D721Med (cell line): ENCODE data around the gene RNF220.

Experiments
- DNase-seq: peaks from one replicate; pipeline ENCODE4 v3.0.0; 2011; ENCODE audit warnings: low spot score; ENCODE audit not compliant: insufficient read length
- FAIRE-seq: peaks from 2 replicates; lab custom pipeline; 2011; peaks lifted over from hg19 to GRCh38; lab: Jason Lieb, UNC
- TF ChIP-seq, protein P1 (sequence below): IDR thresholded peaks from 2 replicates; pipeline ENCODE4 v1.5.1; 2012; ENCODE audit warnings: mild to moderate bottlenecking, control low read depth; ENCODE audit not compliant: insufficient read depth; ENCODE audit errors: missing control alignments

The RNF220 gene

DNA sequence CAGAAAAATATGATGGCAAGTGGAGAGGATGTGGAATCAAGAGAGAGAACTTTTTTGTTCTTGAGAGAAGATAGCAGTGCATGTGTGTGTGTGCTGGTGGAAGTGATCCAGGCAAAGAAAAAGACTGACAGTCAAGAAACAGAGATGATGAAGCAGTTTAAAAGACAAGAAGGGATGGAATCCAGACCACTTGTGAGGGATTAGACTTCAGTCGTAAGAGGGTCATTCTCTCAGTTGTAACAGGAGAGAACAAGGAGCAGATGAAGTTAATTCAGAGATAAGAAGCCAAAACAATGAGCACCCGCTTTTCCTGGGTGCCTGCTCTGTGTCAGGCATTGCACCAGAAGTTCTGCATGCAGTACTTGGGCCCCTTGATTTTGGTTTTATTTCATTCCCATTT is 76.6 kb downstream of the RNF220 start:
- no peak for FAIRE-seq
- DNase-seq: no peak
- TF ChIP-seq, protein P1, sequence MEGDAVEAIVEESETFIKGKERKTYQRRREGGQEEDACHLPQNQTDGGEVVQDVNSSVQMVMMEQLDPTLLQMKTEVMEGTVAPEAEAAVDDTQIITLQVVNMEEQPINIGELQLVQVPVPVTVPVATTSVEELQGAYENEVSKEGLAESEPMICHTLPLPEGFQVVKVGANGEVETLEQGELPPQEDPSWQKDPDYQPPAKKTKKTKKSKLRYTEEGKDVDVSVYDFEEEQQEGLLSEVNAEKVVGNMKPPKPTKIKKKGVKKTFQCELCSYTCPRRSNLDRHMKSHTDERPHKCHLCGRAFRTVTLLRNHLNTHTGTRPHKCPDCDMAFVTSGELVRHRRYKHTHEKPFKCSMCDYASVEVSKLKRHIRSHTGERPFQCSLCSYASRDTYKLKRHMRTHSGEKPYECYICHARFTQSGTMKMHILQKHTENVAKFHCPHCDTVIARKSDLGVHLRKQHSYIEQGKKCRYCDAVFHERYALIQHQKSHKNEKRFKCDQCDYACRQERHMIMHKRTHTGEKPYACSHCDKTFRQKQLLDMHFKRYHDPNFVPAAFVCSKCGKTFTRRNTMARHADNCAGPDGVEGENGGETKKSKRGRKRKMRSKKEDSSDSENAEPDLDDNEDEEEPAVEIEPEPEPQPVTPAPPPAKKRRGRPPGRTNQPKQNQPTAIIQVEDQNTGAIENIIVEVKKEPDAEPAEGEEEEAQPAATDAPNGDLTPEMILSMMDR: no peak

DNA sequence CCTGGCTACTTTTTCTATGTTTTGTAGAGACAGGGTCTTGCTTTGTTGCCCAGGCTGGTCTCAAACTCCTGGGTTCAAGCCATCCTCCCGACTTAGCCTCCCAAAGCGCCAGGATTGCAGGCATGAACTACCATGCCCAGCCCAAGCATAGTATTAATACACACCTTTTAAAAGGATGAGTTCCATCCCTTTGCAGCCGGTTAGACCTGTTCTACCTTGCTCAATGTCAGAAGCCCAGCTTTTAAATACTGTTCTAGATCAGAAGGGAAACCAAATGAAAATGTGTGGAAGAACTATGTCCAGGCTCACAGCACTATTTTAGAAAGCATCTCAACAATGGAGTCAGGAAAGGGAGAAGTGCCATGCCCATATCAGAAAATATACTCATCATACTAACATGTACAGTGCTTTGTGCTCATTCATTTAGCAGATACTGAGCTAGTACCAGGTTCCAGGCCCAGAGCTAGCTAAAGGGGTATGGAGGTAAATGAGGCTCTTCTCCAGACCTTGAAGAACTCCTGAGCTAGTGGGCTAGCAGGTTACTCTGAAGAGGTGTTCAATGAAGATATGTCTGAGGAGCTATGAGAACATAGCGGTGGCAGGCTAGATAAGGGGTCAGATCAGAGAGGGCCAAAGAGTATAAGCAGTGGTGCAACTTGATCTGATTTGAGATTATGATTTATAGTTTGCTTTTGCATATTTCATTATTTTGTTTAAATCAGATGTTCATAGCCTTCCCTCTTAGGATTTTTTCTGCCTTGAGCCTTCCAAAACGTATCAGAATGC is 78.2 kb downstream of the RNF220 start:
- DNase-seq (no peak), FAIRE-seq (no peak)
- TF ChIP-seq, protein P1: no peak

DNA sequence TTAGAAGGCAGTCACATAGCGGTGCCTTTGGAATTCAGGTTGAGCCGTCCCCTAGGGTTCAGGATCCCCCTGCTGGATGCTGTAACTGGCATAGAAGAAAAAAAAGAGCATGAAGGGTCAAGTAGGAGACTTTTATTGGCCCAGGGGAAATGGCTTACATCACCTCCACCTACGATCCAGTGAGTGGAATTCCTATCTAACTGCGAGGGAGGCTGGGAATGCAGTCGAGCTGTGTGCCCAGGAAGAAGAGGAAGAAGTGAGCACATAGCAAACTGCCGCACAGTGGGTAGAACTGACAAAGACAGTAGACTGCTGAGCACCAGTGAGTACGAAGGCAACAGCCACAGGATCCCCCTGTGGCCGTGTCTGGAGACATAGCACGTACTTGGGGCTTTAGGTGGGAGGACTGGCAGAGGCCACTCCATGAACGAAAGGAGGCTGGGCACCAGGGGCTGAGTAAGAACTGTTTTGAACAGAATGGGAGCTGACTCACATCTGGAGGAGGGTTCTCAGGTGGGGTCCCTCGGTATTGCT is 79.2 kb downstream of the RNF220 start:
- FAIRE-seq (no peak), DNase-seq (no peak)
- TF ChIP-seq, protein P1: no peak

DNA sequence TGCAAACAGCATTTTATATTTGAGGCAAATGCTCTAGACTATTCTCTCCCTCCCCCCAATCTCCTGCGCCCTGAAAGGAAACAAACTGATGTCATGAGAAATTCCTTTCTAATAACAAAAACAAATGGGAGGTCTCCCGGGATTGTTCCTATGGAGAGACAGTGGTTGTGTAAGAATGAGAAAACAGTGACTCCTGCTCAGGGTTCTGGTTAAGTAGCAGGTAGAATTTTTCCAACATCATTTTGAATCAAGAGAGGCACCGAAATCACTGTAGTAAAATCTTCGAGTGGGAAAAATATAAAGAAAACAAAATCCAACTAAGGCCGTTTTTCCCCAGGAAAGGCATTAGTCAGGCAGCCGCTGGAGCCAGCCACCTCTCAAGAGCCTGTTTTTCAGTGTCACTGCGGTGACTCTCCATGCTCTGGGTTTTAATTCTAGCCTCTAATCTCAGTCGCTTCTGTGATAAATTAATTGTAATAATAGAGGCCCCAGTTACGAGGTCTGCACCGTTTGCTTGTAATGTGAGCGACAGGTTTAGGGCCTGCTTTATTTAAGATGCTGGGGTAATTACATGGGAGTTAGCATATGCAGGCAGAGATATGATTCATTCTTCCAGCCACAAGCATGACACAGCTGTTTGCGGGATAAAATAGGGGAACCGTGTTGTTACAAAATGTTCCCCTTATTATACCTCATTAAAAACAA is 80.3 kb downstream of the RNF220 start:
- DNase-seq (no peak), FAIRE-seq (no peak)
- TF ChIP-seq, protein P1: no peak

DNA sequence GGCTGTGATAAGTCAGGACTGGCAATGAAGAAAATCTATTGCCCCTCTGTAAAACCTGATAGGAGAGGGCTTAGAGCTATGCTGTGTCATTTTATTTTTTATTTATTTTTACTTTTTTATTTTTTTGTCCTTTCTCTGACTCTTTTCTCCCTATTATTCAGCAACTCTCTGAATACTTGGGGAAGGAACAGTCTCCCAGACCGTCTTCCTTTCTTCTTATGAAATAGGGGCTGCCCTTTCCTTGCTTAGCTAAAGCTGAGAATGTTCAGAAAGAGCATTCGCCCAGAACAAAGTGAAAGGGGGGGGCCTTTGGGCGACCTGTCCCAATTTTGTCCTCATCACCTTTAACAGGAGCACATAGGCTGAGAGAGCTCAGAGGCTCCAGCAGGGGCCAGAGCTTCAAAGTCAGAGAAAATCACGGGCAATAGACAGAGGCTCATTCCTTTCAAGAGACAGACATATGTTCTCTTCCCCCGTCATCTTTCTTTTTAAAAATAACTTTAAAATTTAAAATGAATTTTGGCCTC is 80.9 kb downstream of the RNF220 start:
- TF ChIP-seq, protein P1: no peak
- no peak for DNase-seq
- FAIRE-seq: no peak

DNA sequence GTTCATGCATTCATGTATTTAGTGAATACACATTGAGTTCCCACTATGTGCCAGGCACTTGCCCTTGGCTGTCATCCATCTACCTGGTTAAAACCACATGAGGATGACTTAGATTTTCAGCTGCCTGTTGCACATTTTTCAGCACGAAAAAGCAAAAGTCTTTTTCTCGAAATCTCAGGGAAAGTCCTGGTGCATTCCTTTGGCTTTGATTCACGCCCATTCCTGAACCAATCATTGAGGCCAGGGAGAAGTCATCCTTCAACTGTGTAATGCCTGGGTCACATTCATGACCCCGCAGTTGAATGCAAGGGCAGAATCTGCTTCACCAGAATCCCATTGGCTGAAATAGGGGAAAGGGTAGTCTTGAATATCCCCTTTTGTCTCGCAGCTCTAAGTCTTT is 84.4 kb downstream of the RNF220 start:
- DNase-seq (no peak), FAIRE-seq (no peak)
- TF ChIP-seq, protein P1: no peak
